OCI-LY7 (cell line): Measurements from ENCODE around the gene SYNPO. TPM values are rescaled to one million over a fixed set of nuclear protein-coding genes. Genes with fewer than 3 reads are reported as not detected.

Experiments used
- BruUV-seq: library from RNA; stranded (reverse); fragments of 400-500 nt; replicated peaks from 2 replicates; lab custom pipeline; 2021; lab: Mats Ljungman, UMichigan
- CTCF ChIA-PET: fragments of 300-600 bp; sonication (Branson Sonifier 250); formaldehyde crosslinking; loops from one replicate; lab custom pipeline; 2022; ENCODE audit warnings: antibody characterized with exemption; ENCODE audit not compliant: unreplicated experiment; lab: Charles Lee
- POLR2A ChIA-PET: fragments of 300-600 bp; sonication (Branson Sonifier 250); formaldehyde crosslinking; loops from one replicate; lab custom pipeline; 2022; ENCODE audit warnings: antibody characterized with exemption; lab: Charles Lee
- DNase-seq: peaks from one replicate; pipeline ENCODE4 v3.0.0-alpha.2; 2015; ENCODE audit warnings: low spot score
- H2AFZ ChIP-seq: fragments of 200-600 bp; sonication (generic), shearing (Covaris generic); 2 replicates; pipeline ENCODE4 v1.6.1; 2014; ENCODE audit warnings: mild to moderate bottlenecking, antibody characterized with exemption, low read length, moderate library complexity
- H3K27ac ChIP-seq: fragments of 200-600 bp; sonication (generic); 2 replicates; pipeline ENCODE4 v1.5.1; 2014; ENCODE audit warnings: mixed run types, low read depth, mild to moderate bottlenecking, moderate library complexity, low read length, inconsistent platforms; ENCODE audit not compliant: poor library complexity, severe bottlenecking
- H3K36me3 ChIP-seq: fragments of 200-600 bp; sonication (generic); 2 replicates; pipeline ENCODE4 v1.6.1; 2014; ENCODE audit warnings: mild to moderate bottlenecking, antibody characterized with exemption, low read length, moderate library complexity, mixed read lengths; ENCODE audit not compliant: insufficient read depth
- H3K4me1 ChIP-seq: fragments of 200-600 bp; sonication (generic); 2 replicates; pipeline ENCODE4 v1.5.1; 2014; ENCODE audit warnings: mild to moderate bottlenecking, low read length; ENCODE audit not compliant: insufficient read depth, poor library complexity, severe bottlenecking
- H3K4me2 ChIP-seq: fragments of 200-600 bp; sonication (generic); 2 replicates; pipeline ENCODE4 v1.6.1; 2014; ENCODE audit warnings: mild to moderate bottlenecking, low read length
- H3K4me3 ChIP-seq: fragments of 200-600 bp; sonication (generic); 2 replicates; pipeline ENCODE4 v1.5.1; 2014; ENCODE audit warnings: mild to moderate bottlenecking, low read depth, low read length; ENCODE audit not compliant: poor library complexity, severe bottlenecking
- H3K79me2 ChIP-seq: fragments of 200-600 bp; sonication (generic); 2 replicates; pipeline ENCODE4 v1.6.1; 2016; ENCODE audit warnings: low read depth, mild to moderate bottlenecking, low read length, moderate library complexity, mixed read lengths; ENCODE audit not compliant: insufficient read depth
- H3K9me2 ChIP-seq: fragments of 200-600 bp; sonication (generic); 2 replicates; pipeline ENCODE4 v1.6.1; 2016; ENCODE audit warnings: mild to moderate bottlenecking, low read length, mixed read lengths; ENCODE audit not compliant: insufficient read depth
- H3K9me3 ChIP-seq: fragments of 200-600 bp; sonication (generic); 2 replicates; pipeline ENCODE4 v1.6.1; 2014; ENCODE audit warnings: mild to moderate bottlenecking, mixed run types, low read length, mixed read lengths
- H4K20me1 ChIP-seq: fragments of 200-600 bp; sonication (generic); 2 replicates; pipeline ENCODE4 v1.6.1; 2014; ENCODE audit warnings: mild to moderate bottlenecking, antibody characterized with exemption, low read length, moderate library complexity, mixed read lengths; ENCODE audit not compliant: insufficient read depth
- EZH2phosphoT487 ChIP-seq: fragments of 200-600 bp; sonication (generic); IDR thresholded peaks from 2 replicates; pipeline ENCODE4 v1.6.1; 2018; ENCODE audit warnings: low read depth, borderline replicate concordance, mild to moderate bottlenecking, mixed run types, antibody characterized with exemption, low read length, moderate library complexity, mixed read lengths
- intact Hi-C: fragments of 100-400 bp; cut with micrococcal nuclease; formaldehyde crosslinking; loops from one replicate; pipeline ENCODE4 v1.10.0; 2022; ENCODE audit not compliant: unreplicated experiment
- total RNA-seq, 2 experiments: library from RNA; depleted of rRNA in 1 of 2; stranded (reverse); fragments of >200 nt in 1 of 2; shearing (Covaris generic) in 1 of 2; gene quantifications; 2 replicates each; pipeline ENCODE4 v1.2.3, GENCODE V29; 2014 to 2022
- TF ChIP-seq, protein P1 (sequence below): fragments of 200-600 bp; sonication (generic); conservative IDR thresholded peaks from 2 replicates; pipeline ENCODE4 v1.5.1; 2014; ENCODE audit warnings: mild to moderate bottlenecking, antibody characterized with exemption, low read length, moderate library complexity, mixed read lengths

Gene SYNPO
- total RNA-seq, 2 experiments from 2014 or later, result 0.08 TPM; not detected in 1

DNA sequence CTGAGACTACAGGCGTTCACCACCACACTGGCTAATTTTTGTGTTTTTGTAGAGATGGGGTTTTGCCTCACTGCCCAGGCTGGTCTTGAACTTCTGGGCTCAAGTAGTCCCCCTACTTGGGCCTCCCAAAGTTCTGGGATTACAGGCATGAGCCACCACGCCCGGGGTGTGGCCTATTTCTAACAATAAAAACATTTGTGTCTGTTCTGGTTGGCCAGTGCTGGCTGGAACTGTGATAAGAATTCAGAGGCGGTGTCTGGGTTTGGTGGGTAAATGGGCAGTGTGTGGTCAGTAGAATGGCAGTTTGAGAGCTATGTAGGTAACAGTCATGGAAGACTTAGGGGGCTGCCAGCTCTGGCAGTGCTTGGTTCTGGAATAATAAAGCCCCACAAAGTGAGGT is 46.9 kb upstream of the SYNPO start:
- Histone ChIP-seq H3K9me2 (no peaks in the 10 kb centered on the region), H3K79me2 (no peaks in the 10 kb centered on the region), H4K20me1 (no peaks in the 10 kb centered on the region), H2AFZ (no peak overlapping the region), H3K4me2 (no peak overlapping the region), H3K36me3 (no peaks in the 10 kb centered on the region), H3K9me3 (no peaks in the 10 kb centered on the region), H3K27ac (no peak overlapping the region), H3K4me3 (no peak overlapping the region), H3K4me1 (no peaks in the 10 kb centered on the region)
- POLR2A ChIA-PET, result interaction anchor here (0.5 kb wide), 2 partner anchors 89 to 120 kb away, joined by 3 to 4 read pairs; no protein-coding TSS in a partner anchor
- CTCF ChIA-PET, result no interaction called here
- TF ChIP-seq EZH2phosphoT487, result no peak
- TF ChIP-seq, protein P1, sequence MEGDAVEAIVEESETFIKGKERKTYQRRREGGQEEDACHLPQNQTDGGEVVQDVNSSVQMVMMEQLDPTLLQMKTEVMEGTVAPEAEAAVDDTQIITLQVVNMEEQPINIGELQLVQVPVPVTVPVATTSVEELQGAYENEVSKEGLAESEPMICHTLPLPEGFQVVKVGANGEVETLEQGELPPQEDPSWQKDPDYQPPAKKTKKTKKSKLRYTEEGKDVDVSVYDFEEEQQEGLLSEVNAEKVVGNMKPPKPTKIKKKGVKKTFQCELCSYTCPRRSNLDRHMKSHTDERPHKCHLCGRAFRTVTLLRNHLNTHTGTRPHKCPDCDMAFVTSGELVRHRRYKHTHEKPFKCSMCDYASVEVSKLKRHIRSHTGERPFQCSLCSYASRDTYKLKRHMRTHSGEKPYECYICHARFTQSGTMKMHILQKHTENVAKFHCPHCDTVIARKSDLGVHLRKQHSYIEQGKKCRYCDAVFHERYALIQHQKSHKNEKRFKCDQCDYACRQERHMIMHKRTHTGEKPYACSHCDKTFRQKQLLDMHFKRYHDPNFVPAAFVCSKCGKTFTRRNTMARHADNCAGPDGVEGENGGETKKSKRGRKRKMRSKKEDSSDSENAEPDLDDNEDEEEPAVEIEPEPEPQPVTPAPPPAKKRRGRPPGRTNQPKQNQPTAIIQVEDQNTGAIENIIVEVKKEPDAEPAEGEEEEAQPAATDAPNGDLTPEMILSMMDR, result no peak
- DNase-seq, result no peak
- intact Hi-C loops, result no loop called here
- BruUV-seq, result no TSS peak

DNA sequence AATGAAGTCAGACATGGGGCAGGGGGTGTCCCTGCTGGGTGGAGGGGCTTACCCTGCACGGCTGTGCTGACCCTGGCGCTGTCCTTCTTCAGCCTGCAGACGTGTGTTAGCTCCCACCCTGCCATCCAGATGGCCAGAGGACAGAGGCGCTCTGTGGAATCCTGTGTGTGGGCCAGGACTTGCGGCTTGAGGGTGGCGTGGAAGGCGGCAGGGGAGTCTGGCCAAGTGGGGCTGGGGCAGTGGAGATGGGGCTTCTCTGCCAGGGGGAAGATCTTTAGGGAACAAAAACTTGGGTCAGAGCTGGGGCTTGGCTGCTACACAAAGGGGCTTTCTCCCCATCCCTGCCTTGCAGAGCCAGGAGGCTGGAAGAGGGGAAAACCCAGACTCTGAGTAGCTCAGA is 46.5 kb upstream of the SYNPO start:
- ChIA-PET CTCF (no interaction called here), POLR2A (interaction anchor here (0.5 kb wide), 2 partner anchors 89 to 120 kb away, joined by 3 to 4 read pairs; no protein-coding TSS in a partner anchor)
- DNase-seq, result no peak
- no TSS peak for BruUV-seq
- no peak overlapping the region for H3K4me3 ChIP-seq
- H4K20me1 ChIP-seq, result no peaks in the 10 kb centered on the region
- H2AFZ ChIP-seq, result no peak overlapping the region
- no peaks in the 10 kb centered on the region for H3K9me2 ChIP-seq
- intact Hi-C loops, result no loop called here
- H3K9me3 ChIP-seq, result no peaks in the 10 kb centered on the region
- no peak overlapping the region for H3K27ac ChIP-seq
- no peaks in the 10 kb centered on the region for H3K36me3 ChIP-seq
- TF ChIP-seq, protein P1, result no peak
- no peak for TF ChIP-seq EZH2phosphoT487
- no peaks in the 10 kb centered on the region for H3K4me1 ChIP-seq
- H3K79me2 ChIP-seq, result no peaks in the 10 kb centered on the region
- no peak overlapping the region for H3K4me2 ChIP-seq

DNA sequence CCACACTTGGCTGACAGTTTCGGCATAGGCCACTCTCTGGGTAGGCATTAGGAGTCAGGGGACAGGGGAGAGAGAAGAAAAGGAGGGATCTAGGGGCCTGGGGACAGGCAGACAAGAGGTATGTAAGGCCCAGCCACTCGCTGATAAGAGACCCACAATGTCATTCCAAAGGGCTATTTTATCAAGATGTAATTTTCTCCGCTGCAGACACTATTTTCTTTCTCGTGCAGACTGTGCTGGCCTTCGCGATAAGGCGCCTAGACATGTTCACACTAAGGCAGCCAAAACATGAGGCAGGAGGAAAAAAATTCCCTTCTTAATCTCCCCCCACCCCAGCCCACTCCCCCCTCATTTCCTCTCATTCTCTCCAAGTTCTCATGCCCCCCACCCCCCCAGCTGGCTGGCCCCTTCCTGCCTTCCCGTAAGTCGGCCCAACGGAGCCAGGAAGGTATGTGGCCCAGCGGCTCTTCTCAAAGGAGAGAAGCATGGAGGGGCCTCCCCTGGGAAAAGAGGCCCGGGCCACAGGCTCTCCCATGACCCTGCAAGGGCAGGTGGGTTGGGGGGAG is 44.9 kb upstream of the SYNPO start:
- no peaks in the 10 kb centered on the region for H3K36me3 ChIP-seq
- H4K20me1 ChIP-seq, result no peaks in the 10 kb centered on the region
- BruUV-seq, result no TSS peak
- no peak overlapping the region for H3K27ac ChIP-seq
- TF ChIP-seq EZH2phosphoT487, result no peak
- TF ChIP-seq, protein P1, result no peak
- H3K4me1 ChIP-seq, result no peaks in the 10 kb centered on the region
- intact Hi-C loops, result no loop called here
- DNase-seq, result no peak
- no peak overlapping the region for H3K4me2 ChIP-seq
- H3K79me2 ChIP-seq, result no peaks in the 10 kb centered on the region
- ChIA-PET CTCF (no interaction called here), POLR2A (interaction anchor here (0.5 kb wide), 1 partner anchor 1416 kb away, joined by 3 read pairs; no protein-coding TSS in a partner anchor)
- H3K9me2 ChIP-seq, result no peaks in the 10 kb centered on the region
- no peaks in the 10 kb centered on the region for H3K9me3 ChIP-seq
- H2AFZ ChIP-seq, result no peak overlapping the region
- H3K4me3 ChIP-seq, result no peak overlapping the region
